K562 (cell line): ENCODE results near the gene TNFAIP1. TPM values are rescaled to one million over a fixed set of nuclear protein-coding genes. Genes with fewer than 3 reads are reported as not detected.

Source experiments
- ATAC-seq: fragments of 200-7000 bp; cut with Tn5 transposase; 3 replicates; pipeline ENCODE4 v1.9.1; 2020; ENCODE audit warnings: moderate library complexity
- BruUV-seq: library from RNA; stranded (reverse); fragments of 400-500 nt; replicated peaks from 2 replicates; lab custom pipeline; 2021; lab: Mats Ljungman, UMichigan
- CTCF ChIA-PET: fragments of 300-600 bp; formaldehyde crosslinking; extraction: SDS; loops from one replicate; lab custom pipeline; 2021; ENCODE audit warnings: low intra/inter-chr PET ratio; lab: Yijun Ruan, JAX
- POLR2A ChIA-PET: fragments of 300-600, 350-650 bp; sonication (Branson Sonifier 250); formaldehyde crosslinking; extraction: SDS; loops from one replicate; lab custom pipeline; 2021; ENCODE audit warnings: antibody characterized with exemption, inconsistent platforms; lab: Yijun Ruan, JAX
- DNase-seq, 4 experiments: peaks; one replicate each; pipeline versions ENCODE4 v3.0.0 to v3.0.0-alpha.2; 2011 to 2018; ENCODE audit warnings: low spot score in 3 of 4, mixed read lengths in 3 of 4; ENCODE audit errors: extremely low read depth in 1 of 4
- FAIRE-seq: peaks from 2 replicates; lab custom pipeline; 2011; peaks lifted over from hg19 to GRCh38; lab: Jason Lieb, UNC
- H2AFZ ChIP-seq: 2 replicates; pipeline ENCODE4 v1.6.0; 2011; ENCODE audit warnings: low read depth, low read length, control low read depth, inconsistent platforms
- H3K27ac ChIP-seq: fragments of 200-600 bp; 3 replicates; pipeline ENCODE4 v1.8.0; 2011; ENCODE audit warnings: low read depth, mild to moderate bottlenecking, control low read depth, inconsistent platforms, low read length, moderate library complexity, mixed read lengths; ENCODE audit errors: extremely low read depth
- H3K27me3 ChIP-seq, 2 experiments: fragments of 300-600 bp in 1 of 2; 2 replicates in 1 of 2; 3 replicates in 1 of 2; pipeline versions ENCODE4 v1.6.0 to v1.8.0; 2011; ENCODE audit warnings: inconsistent platforms in 2 of 2, low read length in 2 of 2, mild to moderate bottlenecking in 1 of 2, mixed read lengths in 1 of 2, moderate library complexity in 1 of 2; ENCODE audit not compliant: control insufficient read depth in 2 of 2, insufficient read depth in 2 of 2
- H3K36me3 ChIP-seq: fragments of 300-600 bp; 3 replicates; pipeline ENCODE4 v1.8.0; 2011; ENCODE audit warnings: mild to moderate bottlenecking, low read length, inconsistent platforms; ENCODE audit not compliant: control insufficient read depth, insufficient read depth
- H3K4me1 ChIP-seq, 2 experiments: fragments of 200-600 bp in 1 of 2; replicated peaks in 1 of 2; 2 replicates in 1 of 2; 3 replicates in 1 of 2; pipeline versions ENCODE4 v1.5.1 to v1.8.0; 2011; ENCODE audit warnings: inconsistent platforms in 2 of 2, low read length in 2 of 2, mild to moderate bottlenecking in 1 of 2, mixed read lengths in 1 of 2, moderate library complexity in 1 of 2; ENCODE audit not compliant: control insufficient read depth in 2 of 2, insufficient read depth in 2 of 2
- H3K4me2 ChIP-seq: 2 replicates; pipeline ENCODE4 v1.6.1; 2011; ENCODE audit warnings: low read length, control low read depth, inconsistent platforms, mixed read lengths; ENCODE audit not compliant: insufficient read depth
- H3K4me3 ChIP-seq: fragments of 200-600 bp; sonication (generic), shearing (Covaris generic); 2 replicates; pipeline ENCODE4 v1.5.1; 2016; ENCODE audit warnings: control low read depth, inconsistent platforms
- H3K79me2 ChIP-seq: fragments of 200-600 bp; 3 replicates; pipeline ENCODE4 v1.8.0; 2011; ENCODE audit warnings: low read length, inconsistent platforms; ENCODE audit not compliant: control insufficient read depth, insufficient read depth
- H3K9ac ChIP-seq, 2 experiments: 2 replicates each; pipeline versions ENCODE4 v1.6.0 to v1.6.1; 2011; ENCODE audit warnings: low read depth in 2 of 2, low read length in 2 of 2, control low read depth in 1 of 2, inconsistent platforms in 1 of 2, mild to moderate bottlenecking in 1 of 2, mixed read lengths in 1 of 2; ENCODE audit not compliant: insufficient read depth in 1 of 2
- H3K9me1 ChIP-seq: one replicate; pipeline ENCODE4 v1.6.0; 2011; ENCODE audit warnings: inconsistent platforms, mild to moderate bottlenecking, low read length, moderate library complexity; ENCODE audit not compliant: control insufficient read depth, insufficient read depth
- H3K9me3 ChIP-seq: replicated peaks from 2 replicates; pipeline ENCODE4 v1.5.1; 2011; ENCODE audit warnings: low read depth, low read length, inconsistent platforms; ENCODE audit not compliant: control insufficient read depth, insufficient read depth
- H4K20me1 ChIP-seq: replicated peaks from 2 replicates; pipeline ENCODE4 v1.6.1; 2011; ENCODE audit warnings: low read length, inconsistent platforms, mixed read lengths; ENCODE audit not compliant: control insufficient read depth, insufficient read depth
- CTCF ChIP-seq, 3 experiments: IDR thresholded peaks in 2 of 3; conservative IDR thresholded peaks in 1 of 3; 2 replicates each; pipeline ENCODE4 v1.5.1; 2011 to 2012; ENCODE audit warnings: low read length in 3 of 3, mild to moderate bottlenecking in 3 of 3, control low read depth in 2 of 3, improper control_type of control experiment in 1 of 3, inconsistent platforms in 1 of 3, low read depth in 1 of 3, mixed read lengths in 1 of 3, moderate library complexity in 1 of 3; ENCODE audit not compliant: insufficient read depth in 2 of 3
- POLR2G ChIP-seq: fragments of 200-400 bp; formaldehyde crosslinking; IDR thresholded peaks from 2 replicates; pipeline ENCODE4 v1.6.1; 2017; ENCODE audit warnings: low read depth, mild to moderate bottlenecking, antibody characterized with exemption, low read length, moderate library complexity
- RBFOX2 ChIP-seq: fragments of 200-400 bp; formaldehyde crosslinking; IDR thresholded peaks from 2 replicates; pipeline ENCODE4 v1.6.1; 2017; ENCODE audit warnings: low read depth, mild to moderate bottlenecking, low read length, moderate library complexity
- WGBS: fragments of 100-300 bp; shearing (Covaris generic); methylation state at CpG from one replicate; pipeline ENCODE4 v1.1.6; 2016; ENCODE audit warnings: low coverage, mixed read lengths; ENCODE audit not compliant: insufficient coverage; ENCODE audit errors: missing lambda C conversion rate; 5-methylcytosine and 5-hydroxymethylcytosine counted together
- in situ Hi-C: fragments of 300-500 bp; cut with MboI; formaldehyde crosslinking; loops from 4 replicates; pipeline ENCODE4 v1.15.0; 2018; ENCODE audit warnings: inconsistent platforms, mixed read lengths
- intact Hi-C: fragments of 100-400 bp; cut with micrococcal nuclease; formaldehyde crosslinking; loops from 2 replicates; pipeline ENCODE4 v1.14.2; 2022
- polyA plus RNA-seq, 8 experiments: library from polyadenylated mRNA; depleted of rRNA in 4 of 8; stranded (reverse) in 5 of 8; unstranded in 3 of 8; fragments of >200 nt; fragmentation: Nextera tagmentation in 2 of 8; fragmentation: Illumina TruSeq in 1 of 8; extraction: Ambion mirVana in 2 of 8; extraction: Trizol in 1 of 8; gene quantifications; 2 replicates each; pipeline versions ENCODE4 v1.2.1 to v1.2.3, GENCODE V29; 2011 to 2014; ENCODE audit warnings: inconsistent platforms in 1 of 8, missing spikeins in 1 of 8
- total RNA-seq, 7 experiments: library from RNA; depleted of rRNA in 6 of 7; stranded (reverse); fragments of >200 nt in 6 of 7; fragmentation: Illumina TruSeq in 2 of 7; extraction: Trizol in 2 of 7; gene quantifications; 2 replicates each; pipeline versions ENCODE4 v1.2.1 to v1.2.3, GENCODE V29; 2011 to 2021; ENCODE audit warnings: low replicate concordance in 1 of 7

The TNFAIP1 gene
- total and polyA plus RNA-seq, 9 of the 15 experiments (the other 6 are each of a cell fraction or from before 2014, with no cell fraction given) = 2.1 to 20.1 (median 8.2) TPM

- H4K20me1 ChIP-seq = no peaks in the 10 kb centered on the region; the same call in none of the 2 replicates
- no peak overlapping the region for H2AFZ ChIP-seq
- H3K27ac ChIP-seq = no peak overlapping the region
- POLR2A ChIA-PET = interaction anchor here (0.6 to 4.2 kb wide), 6 partner anchors 9 to 177 kb away, joined by 3 to 44 read pairs (median 4); partner anchors contain the start of genes IFT20 and TNFAIP1
- H3K4me1 ChIP-seq = peaks cover 0 to 4% of the 10 kb centered on the region in 2 experiments; a peak in 2 of 5 replicates
- no peaks in the 10 kb centered on the region for H3K27me3 ChIP-seq
- H3K9me1 ChIP-seq = peaks cover 2% of the 10 kb centered on the region
- no peak overlapping the region for H3K9ac ChIP-seq
- TF ChIP-seq POLR2G (peak; percentile 72; the same call in 1 of the 2 replicates), RBFOX2 (peak; percentile 55), CTCF (IDR thresholded peaks at IDR 0.05 in 2 of 3, conservative IDR thresholded peaks at IDR 0.05 in 1 of 3; ENCODE audit: insufficient read depth in 2 of 3, low read depth in 1 of 3, low read length in 3 of 3) (no peak)
- FAIRE-seq = no peak
- H3K79me2 ChIP-seq = no peaks in the 10 kb centered on the region
- peak in 1 of 4 experiments; percentile 23 for DNase-seq
- intact Hi-C loops (no loop called here), in situ Hi-C loops (no loop called here)
- no peak overlapping the region for H3K4me2 ChIP-seq
- H3K36me3 ChIP-seq = peaks cover 86% of the 10 kb centered on the region
- ATAC-seq = no peak
- no TSS peak for BruUV-seq
- 86% methylated on average over 15 of the region's 19 CpGs for WGBS
- no peaks in the 10 kb centered on the region for H3K9me3 ChIP-seq
- CTCF ChIA-PET = no interaction called here
- H3K4me3 ChIP-seq = no peak overlapping the region
These were observed 8.9 kb downstream of the TNFAIP1 start for GRCh38 chr17:28344435-28344901.
